Measurements from ENCODE around the gene PRX. TPM values are rescaled to one million over a fixed set of nuclear protein-coding genes. Genes with fewer than 3 reads are reported as not detected.

Gene PRX, protein sequence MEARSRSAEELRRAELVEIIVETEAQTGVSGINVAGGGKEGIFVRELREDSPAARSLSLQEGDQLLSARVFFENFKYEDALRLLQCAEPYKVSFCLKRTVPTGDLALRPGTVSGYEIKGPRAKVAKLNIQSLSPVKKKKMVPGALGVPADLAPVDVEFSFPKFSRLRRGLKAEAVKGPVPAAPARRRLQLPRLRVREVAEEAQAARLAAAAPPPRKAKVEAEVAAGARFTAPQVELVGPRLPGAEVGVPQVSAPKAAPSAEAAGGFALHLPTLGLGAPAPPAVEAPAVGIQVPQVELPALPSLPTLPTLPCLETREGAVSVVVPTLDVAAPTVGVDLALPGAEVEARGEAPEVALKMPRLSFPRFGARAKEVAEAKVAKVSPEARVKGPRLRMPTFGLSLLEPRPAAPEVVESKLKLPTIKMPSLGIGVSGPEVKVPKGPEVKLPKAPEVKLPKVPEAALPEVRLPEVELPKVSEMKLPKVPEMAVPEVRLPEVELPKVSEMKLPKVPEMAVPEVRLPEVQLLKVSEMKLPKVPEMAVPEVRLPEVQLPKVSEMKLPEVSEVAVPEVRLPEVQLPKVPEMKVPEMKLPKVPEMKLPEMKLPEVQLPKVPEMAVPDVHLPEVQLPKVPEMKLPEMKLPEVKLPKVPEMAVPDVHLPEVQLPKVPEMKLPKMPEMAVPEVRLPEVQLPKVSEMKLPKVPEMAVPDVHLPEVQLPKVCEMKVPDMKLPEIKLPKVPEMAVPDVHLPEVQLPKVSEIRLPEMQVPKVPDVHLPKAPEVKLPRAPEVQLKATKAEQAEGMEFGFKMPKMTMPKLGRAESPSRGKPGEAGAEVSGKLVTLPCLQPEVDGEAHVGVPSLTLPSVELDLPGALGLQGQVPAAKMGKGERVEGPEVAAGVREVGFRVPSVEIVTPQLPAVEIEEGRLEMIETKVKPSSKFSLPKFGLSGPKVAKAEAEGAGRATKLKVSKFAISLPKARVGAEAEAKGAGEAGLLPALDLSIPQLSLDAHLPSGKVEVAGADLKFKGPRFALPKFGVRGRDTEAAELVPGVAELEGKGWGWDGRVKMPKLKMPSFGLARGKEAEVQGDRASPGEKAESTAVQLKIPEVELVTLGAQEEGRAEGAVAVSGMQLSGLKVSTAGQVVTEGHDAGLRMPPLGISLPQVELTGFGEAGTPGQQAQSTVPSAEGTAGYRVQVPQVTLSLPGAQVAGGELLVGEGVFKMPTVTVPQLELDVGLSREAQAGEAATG (N-terminal part only)
- total RNA-seq: 1 to 10 TPM in 3 of 4 donors, under 1 TPM in 1; 0.70 to 6.1 (median 2.4) TPM

DNA sequence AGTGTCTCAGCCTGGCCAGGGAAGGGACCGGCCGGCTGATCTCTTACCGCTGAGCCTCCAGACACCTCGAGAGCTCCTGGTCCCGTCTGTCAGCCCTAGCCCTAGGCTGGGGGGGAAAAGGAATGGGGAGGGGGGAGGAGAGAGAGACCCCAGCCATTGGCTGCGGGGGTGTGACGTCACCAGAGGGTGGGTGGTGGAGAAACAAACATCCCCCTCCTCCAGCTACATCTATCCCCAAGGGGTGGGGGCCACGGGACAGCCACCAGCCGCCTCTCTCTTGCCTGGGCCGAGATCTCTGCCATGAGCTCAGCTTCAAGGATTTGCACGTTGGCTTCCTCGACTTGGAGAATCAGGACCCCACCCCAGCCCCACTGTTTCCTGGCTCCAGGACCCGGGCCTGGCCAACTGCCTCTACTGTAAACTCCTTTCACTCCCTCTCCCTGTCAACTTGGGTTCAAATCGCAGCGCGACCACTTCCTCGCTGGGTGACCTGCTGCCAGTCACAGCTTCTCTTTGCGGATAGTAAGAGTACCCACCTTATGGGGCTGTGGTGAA is at the start of gene PRX:
TSS of gene PRX (minus strand) at position 88 of the 555 bp plus-strand sequence. CDS start 5,446 bp downstream, outside the sequence.
- intact Hi-C loops (cut with DNase I): no loop called here
- no peak for DNase-seq
- 42 to 56% methylated on average over 10 to 16 of the region's 18 CpGs for WGBS, 2 donors
- Histone ChIP-seq H3K27ac (peak within 1 kb of the TSS in 3 of 4 donors; percentile 33 to 76 (median 48)), H3K4me1 (peaks cover 0 to 51% (median 12%) of the 10 kb centered on the region in 3 donors), H3K36me3 (no peaks in the 10 kb centered on the region), H3K4me3 (no peak within 1 kb of the TSS), H3K27me3 (peaks cover 0 to 9% (median 0%) of the 10 kb centered on the region in 4 donors), H3K9me3 (no peaks in the 10 kb centered on the region)
- TF ChIP-seq, protein P1, sequence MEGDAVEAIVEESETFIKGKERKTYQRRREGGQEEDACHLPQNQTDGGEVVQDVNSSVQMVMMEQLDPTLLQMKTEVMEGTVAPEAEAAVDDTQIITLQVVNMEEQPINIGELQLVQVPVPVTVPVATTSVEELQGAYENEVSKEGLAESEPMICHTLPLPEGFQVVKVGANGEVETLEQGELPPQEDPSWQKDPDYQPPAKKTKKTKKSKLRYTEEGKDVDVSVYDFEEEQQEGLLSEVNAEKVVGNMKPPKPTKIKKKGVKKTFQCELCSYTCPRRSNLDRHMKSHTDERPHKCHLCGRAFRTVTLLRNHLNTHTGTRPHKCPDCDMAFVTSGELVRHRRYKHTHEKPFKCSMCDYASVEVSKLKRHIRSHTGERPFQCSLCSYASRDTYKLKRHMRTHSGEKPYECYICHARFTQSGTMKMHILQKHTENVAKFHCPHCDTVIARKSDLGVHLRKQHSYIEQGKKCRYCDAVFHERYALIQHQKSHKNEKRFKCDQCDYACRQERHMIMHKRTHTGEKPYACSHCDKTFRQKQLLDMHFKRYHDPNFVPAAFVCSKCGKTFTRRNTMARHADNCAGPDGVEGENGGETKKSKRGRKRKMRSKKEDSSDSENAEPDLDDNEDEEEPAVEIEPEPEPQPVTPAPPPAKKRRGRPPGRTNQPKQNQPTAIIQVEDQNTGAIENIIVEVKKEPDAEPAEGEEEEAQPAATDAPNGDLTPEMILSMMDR (IDR thresholded peaks at IDR 0.05): no peak
- no peak for TF ChIP-seq POLR2A (IDR thresholded peaks at IDR 0.05)

DNA sequence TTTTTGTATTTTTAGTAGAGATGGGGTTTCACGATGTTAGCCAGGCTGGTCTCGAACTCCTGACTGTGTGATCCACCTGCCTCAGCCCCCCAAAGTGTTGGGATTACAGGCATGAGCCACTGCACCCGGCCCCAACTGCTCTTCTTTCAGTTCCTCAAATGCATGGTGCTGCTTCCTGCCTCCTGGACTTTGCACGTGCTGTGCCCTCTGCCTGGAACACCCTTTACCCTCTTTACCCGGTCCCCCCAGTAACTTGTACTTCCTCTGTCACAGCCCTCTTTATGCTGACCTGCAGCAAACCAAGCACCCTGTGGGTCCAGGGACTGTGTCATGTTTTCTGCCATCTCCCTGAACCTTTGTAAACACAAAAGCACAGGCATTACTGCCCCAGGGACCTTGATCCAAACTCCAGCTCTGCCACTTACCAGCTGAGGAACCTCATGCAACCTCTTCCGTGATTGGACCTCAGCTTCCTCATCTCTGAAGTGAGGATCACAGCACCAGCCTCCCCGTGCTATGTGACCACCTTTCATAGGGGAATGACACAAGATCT is 48.6 kb upstream of the PRX start:
- peaks cover 9 to 23% (median 11%) of the 10 kb centered on the region in 3 donors for H3K36me3 ChIP-seq
- TF ChIP-seq, protein P1 (IDR thresholded peaks at IDR 0.05): no peak
- no peak for TF ChIP-seq POLR2A (IDR thresholded peaks at IDR 0.05)
- WGBS, 2 donors: 65 to 70% methylated on average over 7 of the region's 7 CpGs
- no peak overlapping the region for H3K4me3 ChIP-seq
- peak overlapping the region in 1 of 4 donors; percentile 3 for H3K27ac ChIP-seq
- H3K9me3 ChIP-seq: no peaks in the 10 kb centered on the region
- no peaks in the 10 kb centered on the region for H3K27me3 ChIP-seq
- intact Hi-C loops (cut with DNase I): loop anchor here (10.0 kb wide), 1 partner anchor 133 kb away; no protein-coding TSS in a partner anchor
- H3K4me1 ChIP-seq: peaks cover 23 to 54% (median 23%) of the 10 kb centered on the region in 3 donors
- DNase-seq: no peak

DNA sequence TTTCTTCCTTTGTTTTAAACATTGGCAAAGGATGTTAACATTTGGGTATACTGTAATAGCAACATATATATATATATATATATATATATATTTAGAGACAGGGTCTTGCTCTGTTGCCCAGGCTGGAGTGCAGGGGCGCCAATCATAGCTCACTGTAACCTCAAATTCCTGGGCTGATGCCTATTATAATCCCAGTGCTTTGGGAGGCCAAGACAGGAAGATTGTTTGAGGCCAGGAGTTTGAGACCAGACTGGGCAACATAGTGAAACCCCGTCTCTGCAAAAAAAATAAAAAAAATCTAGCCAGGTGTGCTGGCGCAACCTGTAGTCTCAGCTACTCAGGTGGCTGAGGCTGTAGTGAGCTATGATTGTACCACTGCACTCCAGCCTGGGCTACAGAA is 47.0 kb upstream of the PRX start:
- TF ChIP-seq, protein P1 (IDR thresholded peaks at IDR 0.05): no peak
- TF ChIP-seq POLR2A (IDR thresholded peaks at IDR 0.05): no peak
- 75 to 82% methylated on average over 3 of the region's 3 CpGs for WGBS, 2 donors
- no peak overlapping the region for H3K4me3 ChIP-seq
- intact Hi-C loops (cut with DNase I): loop anchor here (10.0 kb wide), 1 partner anchor 135 kb away; no protein-coding TSS in a partner anchor
- no peak overlapping the region for H3K27ac ChIP-seq
- no peaks in the 10 kb centered on the region for H3K9me3 ChIP-seq
- peaks cover 11 to 36% (median 11%) of the 10 kb centered on the region in 3 donors for H3K36me3 ChIP-seq
- no peak for DNase-seq
- peaks cover 13 to 43% (median 15%) of the 10 kb centered on the region in 3 donors for H3K4me1 ChIP-seq
- H3K27me3 ChIP-seq: no peaks in the 10 kb centered on the region

DNA sequence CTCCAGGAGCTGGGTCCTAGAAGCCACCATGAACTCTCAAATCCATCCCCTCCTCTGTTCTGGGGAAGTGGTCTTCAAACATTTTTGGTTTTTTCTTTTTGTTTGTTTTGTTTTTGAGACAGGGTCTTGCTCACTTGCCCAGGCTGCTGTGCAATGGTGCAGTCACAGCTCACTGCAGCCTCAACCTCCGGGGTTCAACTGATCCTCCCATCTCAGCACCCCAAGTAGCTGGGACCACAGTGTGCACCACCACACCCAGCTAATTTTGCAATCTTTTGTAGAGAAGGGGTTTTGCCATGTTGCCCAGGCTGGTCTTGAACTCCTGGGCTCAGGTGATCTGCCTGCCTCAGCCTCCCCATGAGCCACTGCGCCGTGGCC is 45.4 kb upstream of the PRX start:
- Histone ChIP-seq H3K4me1 (peaks cover under 1 to 35% (median 2%) of the 10 kb centered on the region in 3 donors), H3K9me3 (no peaks in the 10 kb centered on the region), H3K27me3 (no peaks in the 10 kb centered on the region), H3K27ac (no peak overlapping the region), H3K36me3 (peaks cover 11 to 45% (median 11%) of the 10 kb centered on the region in 3 donors), H3K4me3 (no peak overlapping the region)
- DNase-seq: no peak
- WGBS, 2 donors: 80 to 89% methylated on average over 1 of the region's 3 CpGs
- intact Hi-C loops (cut with DNase I): no loop called here
- TF ChIP-seq, protein P1 (IDR thresholded peaks at IDR 0.05): no peak
- TF ChIP-seq POLR2A (IDR thresholded peaks at IDR 0.05): no peak
